Body of pancreas (tissue), 4 donors: ENCODE results near the gene ANKRD44.

Experiments used
- CTCF ChIP-seq, 7 experiments: fragments of 450-650 bp in 4 of 7; fragments of 200-600 bp in 3 of 7; sonication (generic) in 3 of 7; IDR thresholded peaks; one replicate each; pipeline ENCODE4 v1.5.1; 2016 to 2019; ENCODE audit warnings: antibody characterized with exemption in 7 of 7
- POLR2A ChIP-seq, 3 donors: fragments of 450-650 bp; IDR thresholded peaks; one replicate each; pipeline ENCODE4 v1.6.1; 2016; ENCODE audit warnings: antibody characterized with exemption in 3 of 3, mild to moderate bottlenecking in 2 of 3

- TF ChIP-seq POLR2A (IDR thresholded peaks at IDR 0.05), result no peak
- TF ChIP-seq CTCF (IDR thresholded peaks at IDR 0.05), result no peak
Observed at GRCh38 chr2:197052356-197052755, 258.2 kb downstream of the ANKRD44 start.
